Adipose tissue (tissue), 3 donors: Measurements from ENCODE around the gene ECSCR. TPM values are rescaled to one million over a fixed set of nuclear protein-coding genes. Genes with fewer than 3 reads are reported as not detected.

ENCODE experiments used
- H3K27ac ChIP-seq: one replicate; pipeline ENCODE4 v1.5.1; 2013; ENCODE audit warnings: low read depth, low read length
- WGBS, 3 donors: extraction: QIAGEN DNeasy Blood & Tissue Kit; methylation state at CpG; one replicate each; pipeline ENCODE4 v1.1.7; 2013; 5-methylcytosine and 5-hydroxymethylcytosine counted together
- polyA plus RNA-seq, 3 donors: library from polyadenylated mRNA; stranded (reverse); fragments of 200-250 nt; gene quantifications; one replicate each; pipeline ENCODE4 v1.2.3, GENCODE V29; 2013
- donor health status: healthy with polysubstance abuse.
- donor health status: Bipolar disorder and iron deficiency.
- donor health status: healthy.

ECSCR gene
- polyA plus RNA-seq, 3 donors: 8.5 to 80.6 (median 38.8) TPM

- H3K27ac ChIP-seq: no peak overlapping the region
- 20 to 24% (median 21%) methylated on average over 7 of the region's 7 CpGs for WGBS, 3 donors
Observed at GRCh38 chr5:139403418-139403786, 59.1 kb downstream of the ECSCR start.

- 69 to 76% (median 74%) methylated on average over 7 of the region's 7 CpGs for WGBS, 3 donors
Observed at GRCh38 chr5:139402561-139403158, 59.9 kb downstream of the ECSCR start.

GRCh38 chr5:139401546-139401945 lies 61.0 kb downstream of the ECSCR start:
- WGBS, 3 donors: 91 to 96% (median 95%) methylated on average over 10 of the region's 10 CpGs
- no peak overlapping the region for H3K27ac ChIP-seq

More at GRCh38 chr5:139402561-139403158, 59.9 kb downstream of the ECSCR start:
- H3K27ac ChIP-seq: no peak overlapping the region

GRCh38 chr5:139399501-139400121 lies 62.9 kb downstream of the ECSCR start:
- WGBS, 3 donors: 83 to 87% (median 85%) methylated on average over 6 of the region's 6 CpGs
- no peak overlapping the region for H3K27ac ChIP-seq

Other genes starting within 250 kb of the ECSCR start
- gene MATR3, start 169.0 kb downstream of the ECSCR start, polyA plus RNA-seq: 100 to 1,000 TPM in 2 of 3 donors, 10 to 100 TPM in 1; 56.7 to 114 (median 101) TPM
- gene PAIP2, start 120.9 kb downstream of the ECSCR start, polyA plus RNA-seq: 100 to 1,000 TPM in 2 of 3 donors, 10 to 100 TPM in 1; 41.6 to 160 (median 108) TPM
- gene SLC23A1, start 79.4 kb downstream of the ECSCR start, polyA plus RNA-seq: under 1 TPM in 1 of 3 donors, not detected in 2; 0.78 TPM
- gene MZB1, start 72.8 kb downstream of the ECSCR start, polyA plus RNA-seq: 1 to 10 TPM in 1 of 3 donors, under 1 TPM in 1, not detected in 1; 0.98 to 1.9 TPM
- gene PROB1, start 67.6 kb downstream of the ECSCR start, polyA plus RNA-seq: 1 to 10 TPM in 2 of 3 donors, under 1 TPM in 1; 0.32 to 1.3 (median 1.0) TPM
- gene SPATA24, start 58.7 kb downstream of the ECSCR start, polyA plus RNA-seq: 1 to 10 TPM; 4.1 to 8.5 (median 4.4) TPM
- 1 to 10 TPM; 1.0 to 5.6 (median 4.0) TPM for gene DNAJC18, start 23.2 kb downstream of the ECSCR start, polyA plus RNA-seq
- under 1 TPM in 1 of 3 donors, not detected in 2; 0.04 TPM for gene SMIM33, start 8.3 kb upstream of the ECSCR start, polyA plus RNA-seq
- 10 to 100 TPM in 2 of 3 donors, 1 to 10 TPM in 1; 8.0 to 52.5 (median 28.3) TPM for gene STING1, start 20.0 kb upstream of the ECSCR start, polyA plus RNA-seq
- gene UBE2D2, start 98.6 kb upstream of the ECSCR start, polyA plus RNA-seq: 10 to 100 TPM; 49.3 to 71.6 (median 68.6) TPM
- 10 to 100 TPM; 14.2 to 52.3 (median 39.0) TPM for gene CXXC5, start 185.6 kb upstream of the ECSCR start, polyA plus RNA-seq